ENCODE results near the gene SLC39A5.
"Not testable (repeated sequence)": the region's sequence is repeated elsewhere in the genome, so short reads cannot be mapped to it uniquely, and the experiment has no call there.

GRCh38 chr12:56284263-56284662 lies 54.4 kb downstream of the SLC39A5 start:
- TF ChIP-seq CTCF (conservative IDR thresholded peaks at IDR 0.05); EZH2 (IDR thresholded peaks at IDR 0.05; ENCODE audit: low read depth): not testable (repeated sequence)
